ENCODE data around the gene NT5C2.
"Not testable (repeated sequence)": the region's sequence is repeated elsewhere in the genome, so short reads cannot be mapped to it uniquely, and the experiment has no call there.

GRCh38 chr10:103210262-103210661 is 17.2 kb upstream of the NT5C2 start:
- not testable (repeated sequence) for TF ChIP-seq CTCF (conservative IDR thresholded peaks at IDR 0.05; ENCODE audit: low read depth, low read length); EZH2 (IDR thresholded peaks at IDR 0.05; ENCODE audit: low read length, unreplicated experiment); EZH2phosphoT487 (IDR thresholded peaks at IDR 0.05; ENCODE audit: borderline replicate concordance, low read length)

Data from PC-3 (cell line).